ENCODE results near the gene TMEM255B.

DNA sequence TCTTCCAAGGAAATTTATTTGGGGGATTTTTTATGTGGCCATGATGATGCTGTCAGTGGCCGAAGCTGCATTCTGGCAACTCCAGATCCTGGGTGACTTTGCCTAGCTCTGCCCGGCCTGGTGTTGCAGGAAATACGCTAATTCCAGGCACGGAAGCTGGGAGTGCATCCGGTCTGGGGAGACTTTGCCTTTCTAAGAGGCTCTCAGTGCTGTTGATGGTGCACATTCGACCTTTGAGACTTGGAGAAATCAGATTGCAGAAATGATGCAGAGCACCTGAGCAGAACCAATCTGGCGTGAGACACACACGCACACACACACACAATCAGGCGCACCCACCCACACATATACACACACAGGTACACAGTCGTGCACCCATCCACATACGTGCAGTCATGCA is 5.9 kb upstream of the TMEM255B start:
- TF ChIP-seq, protein P1, sequence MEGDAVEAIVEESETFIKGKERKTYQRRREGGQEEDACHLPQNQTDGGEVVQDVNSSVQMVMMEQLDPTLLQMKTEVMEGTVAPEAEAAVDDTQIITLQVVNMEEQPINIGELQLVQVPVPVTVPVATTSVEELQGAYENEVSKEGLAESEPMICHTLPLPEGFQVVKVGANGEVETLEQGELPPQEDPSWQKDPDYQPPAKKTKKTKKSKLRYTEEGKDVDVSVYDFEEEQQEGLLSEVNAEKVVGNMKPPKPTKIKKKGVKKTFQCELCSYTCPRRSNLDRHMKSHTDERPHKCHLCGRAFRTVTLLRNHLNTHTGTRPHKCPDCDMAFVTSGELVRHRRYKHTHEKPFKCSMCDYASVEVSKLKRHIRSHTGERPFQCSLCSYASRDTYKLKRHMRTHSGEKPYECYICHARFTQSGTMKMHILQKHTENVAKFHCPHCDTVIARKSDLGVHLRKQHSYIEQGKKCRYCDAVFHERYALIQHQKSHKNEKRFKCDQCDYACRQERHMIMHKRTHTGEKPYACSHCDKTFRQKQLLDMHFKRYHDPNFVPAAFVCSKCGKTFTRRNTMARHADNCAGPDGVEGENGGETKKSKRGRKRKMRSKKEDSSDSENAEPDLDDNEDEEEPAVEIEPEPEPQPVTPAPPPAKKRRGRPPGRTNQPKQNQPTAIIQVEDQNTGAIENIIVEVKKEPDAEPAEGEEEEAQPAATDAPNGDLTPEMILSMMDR (IDR thresholded peaks at IDR 0.05; ENCODE audit: low read length): no peak
- TF ChIP-seq EZH2 (optimal IDR thresholded peaks at IDR 0.05; ENCODE audit: low read depth, low read length): no peak
- no peak for TF ChIP-seq EZH2phosphoT487 (IDR thresholded peaks at IDR 0.05; ENCODE audit: low read length)
